GM10266 (cell line): ENCODE results near the gene TMA7B.

ENCODE experiments used
- DNase-seq: peaks from one replicate; pipeline ENCODE4 v3.0.0; 2012; ENCODE audit errors: extremely low spot score
- CTCF ChIP-seq: IDR thresholded peaks from 2 replicates; pipeline ENCODE4 v1.5.1; 2012; ENCODE audit warnings: mild to moderate bottlenecking, low read depth; ENCODE audit not compliant: control insufficient read depth, insufficient read depth; ENCODE audit errors: missing control alignments

The TMA7B gene

GRCh38 chr22:39925909-39926679 lies 34.1 kb upstream of the TMA7B start:
- TF ChIP-seq CTCF = no peak
- DNase-seq = no peak

- no peak for TF ChIP-seq CTCF
- no peak for DNase-seq
Observed at GRCh38 chr22:39926753-39927152, 33.4 kb upstream of the TMA7B start.

GRCh38 chr22:39927544-39927943 lies 32.7 kb upstream of the TMA7B start:
- no peak for TF ChIP-seq CTCF
- no peak for DNase-seq

- no peak for DNase-seq
- no peak for TF ChIP-seq CTCF
Observed at GRCh38 chr22:39928536-39929520, 31.4 kb upstream of the TMA7B start.

- DNase-seq = no peak
- TF ChIP-seq CTCF = no peak
Observed at GRCh38 chr22:39931251-39931650, 28.9 kb upstream of the TMA7B start.

GRCh38 chr22:39932166-39932565 lies 28.0 kb upstream of the TMA7B start:
- TF ChIP-seq CTCF = no peak
- DNase-seq = no peak
